K562 (cell line): ENCODE results near the gene GALNT7.

Experiments
- ATF2 ChIP-seq: sonication (generic); formaldehyde crosslinking; IDR thresholded peaks from 2 replicates; pipeline ENCODE4 v1.8.1; 2022; ENCODE audit warnings: missing genetic modification reagents
- CTCF ChIP-seq, 3 experiments: IDR thresholded peaks in 2 of 3; conservative IDR thresholded peaks in 1 of 3; 2 replicates each; pipeline ENCODE4 v1.5.1; 2011 to 2012; ENCODE audit warnings: low read length in 3 of 3, mild to moderate bottlenecking in 3 of 3, control low read depth in 2 of 3, improper control_type of control experiment in 1 of 3, inconsistent platforms in 1 of 3, low read depth in 1 of 3, mixed read lengths in 1 of 3, moderate library complexity in 1 of 3; ENCODE audit not compliant: insufficient read depth in 2 of 3
- ELK1 ChIP-seq: sonication (generic); formaldehyde crosslinking; IDR thresholded peaks from 2 replicates; pipeline ENCODE4 v1.8.1; 2022; ENCODE audit warnings: missing genetic modification reagents
- ESRRA ChIP-seq: fragments of 450-650 bp; IDR thresholded peaks from 2 replicates; pipeline ENCODE4 v1.6.1; 2014; ENCODE audit warnings: low read depth, mild to moderate bottlenecking, moderate library complexity, borderline replicate concordance
- NR1H2 ChIP-seq: sonication (generic); formaldehyde crosslinking; IDR thresholded peaks from 2 replicates; pipeline ENCODE4 v1.4.0; 2020; ENCODE audit warnings: mild to moderate bottlenecking, missing genetic modification reagents
- ZBTB7A ChIP-seq: IDR thresholded peaks from 2 replicates; pipeline ENCODE4 v1.6.1; 2011; ENCODE audit warnings: low read depth, mild to moderate bottlenecking, low read length, moderate library complexity, borderline replicate concordance; ENCODE audit not compliant: control insufficient read depth
- TF ChIP-seq, protein P1 (sequence below): fragments of 450-650 bp; conservative IDR thresholded peaks from 2 replicates; pipeline ENCODE4 v1.6.1; 2016; ENCODE audit warnings: missing genetic modification characterization, low read depth, mild to moderate bottlenecking, missing compliant biosample characterization, moderate library complexity
- TF ChIP-seq, protein P2 (sequence below), 2 experiments: fragments of 450-650 bp; formaldehyde crosslinking in 1 of 2; IDR thresholded peaks; 2 replicates each; pipeline versions ENCODE4 v1.4.0 to v1.6.1; 2014 to 2020; ENCODE audit warnings: mild to moderate bottlenecking in 2 of 2, borderline replicate concordance in 1 of 2, low read depth in 1 of 2

DNA sequence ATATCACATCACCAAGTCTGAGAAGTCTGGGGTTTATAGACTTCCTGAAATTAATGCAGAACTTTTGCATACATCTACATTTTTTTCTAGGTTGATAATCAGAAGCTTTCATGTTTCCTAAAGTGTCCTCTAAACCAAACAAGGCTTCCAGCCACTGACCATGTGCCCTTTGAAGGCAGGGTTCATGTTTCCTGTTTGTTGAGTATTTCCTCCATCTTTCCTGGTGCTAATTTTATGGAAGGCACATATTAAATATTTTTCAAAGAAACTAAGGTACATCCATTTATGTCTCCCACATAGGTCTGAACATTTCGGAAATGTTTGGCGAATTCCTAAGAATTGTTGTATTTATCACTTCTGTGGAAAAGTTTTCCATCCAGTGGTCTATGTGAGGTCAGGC is 5.6 kb downstream of the GALNT7 start:
- TF ChIP-seq CTCF (IDR thresholded peaks at IDR 0.05 in 2 of 3, conservative IDR thresholded peaks at IDR 0.05 in 1 of 3; ENCODE audit: insufficient read depth in 2 of 3, low read depth in 1 of 3, low read length in 3 of 3), result no peak
- TF ChIP-seq NR1H2 (CRISPR knock-in tag), result no peak
- no peak for TF ChIP-seq ZBTB7A
- TF ChIP-seq, protein P1, sequence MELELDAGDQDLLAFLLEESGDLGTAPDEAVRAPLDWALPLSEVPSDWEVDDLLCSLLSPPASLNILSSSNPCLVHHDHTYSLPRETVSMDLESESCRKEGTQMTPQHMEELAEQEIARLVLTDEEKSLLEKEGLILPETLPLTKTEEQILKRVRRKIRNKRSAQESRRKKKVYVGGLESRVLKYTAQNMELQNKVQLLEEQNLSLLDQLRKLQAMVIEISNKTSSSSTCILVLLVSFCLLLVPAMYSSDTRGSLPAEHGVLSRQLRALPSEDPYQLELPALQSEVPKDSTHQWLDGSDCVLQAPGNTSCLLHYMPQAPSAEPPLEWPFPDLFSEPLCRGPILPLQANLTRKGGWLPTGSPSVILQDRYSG (tag), result no peak
- no peak for TF ChIP-seq ESRRA
- TF ChIP-seq ELK1 (CRISPR knock-in tag), result no peak
- no peak for TF ChIP-seq ATF2 (CRISPR knock-in tag)
- TF ChIP-seq, protein P2, sequence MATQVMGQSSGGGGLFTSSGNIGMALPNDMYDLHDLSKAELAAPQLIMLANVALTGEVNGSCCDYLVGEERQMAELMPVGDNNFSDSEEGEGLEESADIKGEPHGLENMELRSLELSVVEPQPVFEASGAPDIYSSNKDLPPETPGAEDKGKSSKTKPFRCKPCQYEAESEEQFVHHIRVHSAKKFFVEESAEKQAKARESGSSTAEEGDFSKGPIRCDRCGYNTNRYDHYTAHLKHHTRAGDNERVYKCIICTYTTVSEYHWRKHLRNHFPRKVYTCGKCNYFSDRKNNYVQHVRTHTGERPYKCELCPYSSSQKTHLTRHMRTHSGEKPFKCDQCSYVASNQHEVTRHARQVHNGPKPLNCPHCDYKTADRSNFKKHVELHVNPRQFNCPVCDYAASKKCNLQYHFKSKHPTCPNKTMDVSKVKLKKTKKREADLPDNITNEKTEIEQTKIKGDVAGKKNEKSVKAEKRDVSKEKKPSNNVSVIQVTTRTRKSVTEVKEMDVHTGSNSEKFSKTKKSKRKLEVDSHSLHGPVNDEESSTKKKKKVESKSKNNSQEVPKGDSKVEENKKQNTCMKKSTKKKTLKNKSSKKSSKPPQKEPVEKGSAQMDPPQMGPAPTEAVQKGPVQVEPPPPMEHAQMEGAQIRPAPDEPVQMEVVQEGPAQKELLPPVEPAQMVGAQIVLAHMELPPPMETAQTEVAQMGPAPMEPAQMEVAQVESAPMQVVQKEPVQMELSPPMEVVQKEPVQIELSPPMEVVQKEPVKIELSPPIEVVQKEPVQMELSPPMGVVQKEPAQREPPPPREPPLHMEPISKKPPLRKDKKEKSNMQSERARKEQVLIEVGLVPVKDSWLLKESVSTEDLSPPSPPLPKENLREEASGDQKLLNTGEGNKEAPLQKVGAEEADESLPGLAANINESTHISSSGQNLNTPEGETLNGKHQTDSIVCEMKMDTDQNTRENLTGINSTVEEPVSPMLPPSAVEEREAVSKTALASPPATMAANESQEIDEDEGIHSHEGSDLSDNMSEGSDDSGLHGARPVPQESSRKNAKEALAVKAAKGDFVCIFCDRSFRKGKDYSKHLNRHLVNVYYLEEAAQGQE (IDR thresholded peaks at IDR 0.05; ENCODE audit: borderline replicate concordance), result no peak
- TF ChIP-seq, protein P2 (CRISPR knock-in tag; IDR thresholded peaks at IDR 0.05; ENCODE audit: low read depth), result no peak
